ENCODE results near the gene NFIA. TPM values are rescaled to one million over a fixed set of nuclear protein-coding genes. Genes with fewer than 3 reads are reported as not detected.

Gene NFIA
- total and polyA plus RNA-seq, 2 donors (not counting 1 experiment from before 2014, with no cell fraction given): 0.28 to 0.54 TPM

GRCh38 chr1:61192663-61193330, 110.4 kb downstream of the NFIA start:
- CTCF ChIA-PET: no interaction called here
- POLR2A ChIA-PET: no interaction called here
- H4K20me1 ChIP-seq (ENCODE audit: control insufficient read depth, insufficient read depth, low read length, poor library complexity, severe bottlenecking): no peaks in the 10 kb centered on the region
- H3K9me3 ChIP-seq (ENCODE audit: control extremely low read depth in 1 of 3, control insufficient read depth in 2 of 3, insufficient read depth in 1 of 3, low read length in 2 of 3): no peaks in the 10 kb centered on the region
- Mint-ChIP-seq H3K4me1 (no peaks in the 10 kb centered on the region), H3K27ac (no peak overlapping the region), H3K27me3 (peaks cover 8% of the 10 kb centered on the region), H3K4me3 (no peak overlapping the region), H3K9me3 (ENCODE audit: insufficient read depth) (no peaks in the 10 kb centered on the region)
- no peak overlapping the region for H3K4me3 ChIP-seq (ENCODE audit: control extremely low read depth in 1 of 5, extremely low read depth in 1 of 5, insufficient read depth in 1 of 5, low read depth in 2 of 5, low read length in 4 of 5)
- WGBS (ENCODE audit: insufficient coverage): no CpG with 5 or more reads among the region's 6 CpGs
- no peak overlapping the region for H3K27ac ChIP-seq (ENCODE audit: low read length in 2 of 2)
- no peak for TF ChIP-seq EZH2 (IDR thresholded peaks at IDR 0.05; ENCODE audit: borderline replicate concordance, insufficient read depth, low read depth, low read length, poor library complexity, severe bottlenecking)
- intact Hi-C loops (cut with micrococcal nuclease): no loop called here
- no peak overlapping the region for H3K4me2 ChIP-seq (replicated peaks; ENCODE audit: low read depth, low read length, poor library complexity, severe bottlenecking)
- H2AFZ ChIP-seq (ENCODE audit: insufficient read depth, low read depth, low read length, poor library complexity, severe bottlenecking): no peak overlapping the region
- no peaks in the 10 kb centered on the region for H3K4me1 ChIP-seq (ENCODE audit: control insufficient read depth in 2 of 2, insufficient read depth in 2 of 2, low read length in 2 of 2)
- H3K36me3 ChIP-seq (replicated peaks in 1 of 2; ENCODE audit: control extremely low read depth in 1 of 2, control insufficient read depth in 1 of 2, extremely low read depth in 1 of 2, insufficient read depth in 2 of 2, low read length in 1 of 2): no peaks in the 10 kb centered on the region
- H3K9ac ChIP-seq (ENCODE audit: low read length): no peak overlapping the region
- no peaks in the 10 kb centered on the region for H3K79me2 ChIP-seq (ENCODE audit: control insufficient read depth, insufficient read depth, low read length)
- no peak for DNase-seq
- ATAC-seq (ENCODE audit: low read depth): no peak
- peaks cover 0 to 2% (median 0%) of the 10 kb centered on the region in 4 experiments for H3K27me3 ChIP-seq (replicated peaks in 1 of 4; ENCODE audit: control extremely low read depth in 1 of 4, control insufficient read depth in 3 of 4, insufficient read depth in 4 of 4, low read length in 3 of 4)

- ATAC-seq (ENCODE audit: low read depth): no peak
- H3K79me2 ChIP-seq (ENCODE audit: control insufficient read depth, insufficient read depth, low read length): no peaks in the 10 kb centered on the region
- intact Hi-C loops (cut with micrococcal nuclease): no loop called here
Measured at GRCh38 chr1:61193808-61194207, 111.4 kb downstream of the NFIA start.

More at GRCh38 chr1:61193808-61194207, 111.4 kb downstream of the NFIA start:
- Mint-ChIP-seq H3K4me3 (no peak overlapping the region), H3K27me3 (peaks cover 7% of the 10 kb centered on the region), H3K9me3 (ENCODE audit: insufficient read depth) (no peaks in the 10 kb centered on the region), H3K4me1 (no peaks in the 10 kb centered on the region), H3K27ac (no peak overlapping the region)
- H3K9me3 ChIP-seq (ENCODE audit: control extremely low read depth in 1 of 3, control insufficient read depth in 2 of 3, insufficient read depth in 1 of 3, low read length in 2 of 3): no peaks in the 10 kb centered on the region
- CTCF ChIA-PET: no interaction called here
- TF ChIP-seq EZH2 (IDR thresholded peaks at IDR 0.05; ENCODE audit: borderline replicate concordance, insufficient read depth, low read depth, low read length, poor library complexity, severe bottlenecking): no peak
- no peak for TF ChIP-seq CTCF (IDR thresholded peaks at IDR 0.05)
- no peak overlapping the region for H3K4me2 ChIP-seq (replicated peaks; ENCODE audit: low read depth, low read length, poor library complexity, severe bottlenecking)
- no peak for DNase-seq
- POLR2A ChIA-PET: no interaction called here
- no peak overlapping the region for H3K4me3 ChIP-seq (ENCODE audit: control extremely low read depth in 1 of 5, extremely low read depth in 1 of 5, insufficient read depth in 1 of 5, low read depth in 2 of 5, low read length in 4 of 5)
- WGBS (ENCODE audit: insufficient coverage): no CpG with 5 or more reads among the region's 1 CpG
- no peak overlapping the region for H2AFZ ChIP-seq (ENCODE audit: insufficient read depth, low read depth, low read length, poor library complexity, severe bottlenecking)
- H4K20me1 ChIP-seq (ENCODE audit: control insufficient read depth, insufficient read depth, low read length, poor library complexity, severe bottlenecking): no peaks in the 10 kb centered on the region
- peaks cover 0 to 2% (median 0%) of the 10 kb centered on the region in 4 experiments for H3K27me3 ChIP-seq (replicated peaks in 1 of 4; ENCODE audit: control extremely low read depth in 1 of 4, control insufficient read depth in 3 of 4, insufficient read depth in 4 of 4, low read length in 3 of 4)
- no peaks in the 10 kb centered on the region for H3K36me3 ChIP-seq (replicated peaks in 1 of 2; ENCODE audit: control extremely low read depth in 1 of 2, control insufficient read depth in 1 of 2, extremely low read depth in 1 of 2, insufficient read depth in 2 of 2, low read length in 1 of 2)
- H3K9ac ChIP-seq (ENCODE audit: low read length): no peak overlapping the region
- no peak overlapping the region for H3K27ac ChIP-seq (ENCODE audit: low read length in 2 of 2)
- H3K4me1 ChIP-seq (ENCODE audit: control insufficient read depth in 2 of 2, insufficient read depth in 2 of 2, low read length in 2 of 2): no peaks in the 10 kb centered on the region

All from B cell (primary cell).